ENCODE results near the gene PARVG. TPM values are rescaled to one million over a fixed set of nuclear protein-coding genes. Genes with fewer than 3 reads are reported as not detected.

Gene PARVG
- total and polyA plus RNA-seq, 2 of the 13 experiments (the other 11 are each of a cell fraction or from before 2014, with no cell fraction given) = not detected

DNA sequence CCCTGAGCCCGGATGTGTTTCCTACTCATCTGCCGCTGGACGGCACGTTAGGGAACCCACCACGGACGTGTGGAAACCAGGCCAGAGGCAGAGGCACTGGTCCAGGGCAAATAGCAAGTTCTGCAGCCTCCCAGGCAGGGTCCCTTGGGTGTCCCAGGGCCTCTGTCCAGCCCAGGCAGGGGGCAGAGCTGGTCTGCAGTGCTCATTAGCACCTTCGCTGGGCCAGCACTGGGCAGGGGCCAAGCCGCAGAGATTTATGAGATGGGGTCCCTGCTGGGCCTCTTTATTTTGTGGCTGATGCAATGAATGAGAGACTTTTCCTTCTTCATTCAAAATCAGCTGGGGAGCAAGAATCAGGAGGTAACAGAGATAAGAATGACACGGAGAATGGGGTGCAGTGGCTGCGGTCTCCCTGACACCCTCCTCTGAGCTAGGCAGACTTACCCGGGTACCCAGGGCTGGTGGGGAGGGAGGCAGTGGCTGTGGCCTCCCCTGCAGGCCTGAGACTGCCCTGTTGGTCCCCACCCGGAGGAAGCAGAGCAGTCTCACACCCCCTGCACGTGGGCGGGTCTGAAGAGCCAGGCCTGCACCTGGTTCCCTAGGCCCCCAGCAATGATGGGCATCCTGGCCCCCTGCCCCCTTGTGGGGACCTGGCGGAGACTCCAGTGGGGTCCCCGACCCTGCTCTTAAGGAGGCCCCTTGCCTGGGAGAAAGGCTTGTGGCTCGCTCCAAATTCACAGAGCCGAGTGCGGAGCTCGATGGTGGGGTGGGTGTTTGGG, 14.0 kb upstream of the PARVG start (continued):
- TF ChIP-seq, protein P1, sequence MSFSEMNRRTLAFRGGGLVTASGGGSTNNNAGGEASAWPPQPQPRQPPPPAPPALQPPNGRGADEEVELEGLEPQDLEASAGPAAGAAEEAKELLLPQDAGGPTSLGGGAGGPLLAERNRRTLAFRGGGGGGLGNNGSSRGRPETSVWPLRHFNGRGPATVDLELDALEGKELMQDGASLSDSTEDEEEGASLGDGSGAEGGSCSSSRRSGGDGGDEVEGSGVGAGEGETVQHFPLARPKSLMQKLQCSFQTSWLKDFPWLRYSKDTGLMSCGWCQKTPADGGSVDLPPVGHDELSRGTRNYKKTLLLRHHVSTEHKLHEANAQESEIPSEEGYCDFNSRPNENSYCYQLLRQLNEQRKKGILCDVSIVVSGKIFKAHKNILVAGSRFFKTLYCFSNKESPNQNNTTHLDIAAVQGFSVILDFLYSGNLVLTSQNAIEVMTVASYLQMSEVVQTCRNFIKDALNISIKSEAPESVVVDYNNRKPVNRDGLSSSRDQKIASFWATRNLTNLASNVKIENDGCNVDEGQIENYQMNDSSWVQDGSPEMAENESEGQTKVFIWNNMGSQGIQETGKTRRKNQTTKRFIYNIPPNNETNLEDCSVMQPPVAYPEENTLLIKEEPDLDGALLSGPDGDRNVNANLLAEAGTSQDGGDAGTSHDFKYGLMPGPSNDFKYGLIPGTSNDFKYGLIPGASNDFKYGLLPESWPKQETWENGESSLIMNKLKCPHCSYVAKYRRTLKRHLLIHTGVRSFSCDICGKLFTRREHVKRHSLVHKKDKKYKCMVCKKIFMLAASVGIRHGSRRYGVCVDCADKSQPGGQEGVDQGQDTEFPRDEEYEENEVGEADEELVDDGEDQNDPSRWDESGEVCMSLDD (CRISPR knock-in tag; IDR thresholded peaks at IDR 0.05; ENCODE audit: borderline replicate concordance) = no peak
- TF ChIP-seq ATM (IDR thresholded peaks at IDR 0.05; ENCODE audit: borderline replicate concordance) (no peak), LCORL (IDR thresholded peaks at IDR 0.05) (no peak), LCORL (CRISPR knock-in tag; IDR thresholded peaks at IDR 0.05) (no peak), IKZF1 (IDR thresholded peaks at IDR 0.05) (no peak)

DNA sequence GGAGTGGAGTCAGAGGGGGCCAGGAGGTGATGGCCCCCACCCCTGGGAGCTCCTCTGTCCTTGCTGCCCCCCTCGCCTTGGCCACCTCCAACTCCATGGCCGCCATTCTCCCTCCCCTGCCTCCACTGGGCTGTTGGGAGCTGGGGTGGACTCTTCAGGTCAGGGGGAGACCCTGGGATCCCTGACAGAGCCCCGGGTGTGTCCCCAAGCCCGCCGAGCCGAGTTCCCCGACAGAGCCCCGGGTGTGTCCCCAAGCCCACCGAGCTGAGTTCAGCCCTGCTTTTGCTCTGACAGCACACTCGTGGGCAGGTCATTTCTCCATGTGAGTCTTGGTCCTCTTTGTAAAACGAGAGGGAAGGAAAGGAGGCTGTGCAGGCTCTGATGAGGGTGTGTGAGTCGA, 13.2 kb upstream of the PARVG start:
- no peak for DNase-seq (ENCODE audit: low spot score)
- no TSS peak for BruUV-seq (replicated peaks)
- in situ Hi-C loops (cut with HindIII; ENCODE audit: extremely low pct_ligation_motif_present, low pct_unique_long_range_greater_than_20kb) = no loop called here
- Histone ChIP-seq H2AFZ (ENCODE audit: low read length) (no peak overlapping the region), H4K20me1 (ENCODE audit: insufficient read depth, low read length) (no peaks in the 10 kb centered on the region), H3K36me3 (replicated peaks in 1 of 2; ENCODE audit: control insufficient read depth in 1 of 2, insufficient read depth in 2 of 2, low read length in 2 of 2) (no peaks in the 10 kb centered on the region), H3K4me1 (ENCODE audit: insufficient read depth, low read length) (no peaks in the 10 kb centered on the region), H3K9me3 (ENCODE audit: low read length) (no peaks in the 10 kb centered on the region), H3K27me3 (ENCODE audit: control insufficient read depth in 1 of 2, insufficient read depth in 2 of 2, low read length in 2 of 2) (peaks cover 0 to 10% of the 10 kb centered on the region in 2 experiments; a peak in 1 of 5 replicates), H3K27ac (ENCODE audit: extremely low read length, insufficient read depth, low read length) (no peak overlapping the region), H3K4me3 (replicated peaks in 1 of 3; ENCODE audit: insufficient read depth in 1 of 3, low read depth in 2 of 3, low read length in 3 of 3) (no peak overlapping the region), H3K79me2 (ENCODE audit: insufficient read depth, low read length) (no peaks in the 10 kb centered on the region), H3K4me2 (ENCODE audit: low read depth, low read length) (no peak overlapping the region), H3K9ac (ENCODE audit: insufficient read depth, low read depth, low read length) (no peak overlapping the region)
- intact Hi-C loops (cut with micrococcal nuclease; ENCODE audit: unreplicated experiment) = no loop called here
- ATAC-seq = no peak
- POLR2A ChIA-PET = no interaction called here
- WGBS (ENCODE audit: low lambda C conversion rate) = 5% methylated on average over 10 of the region's 12 CpGs
- CTCF ChIA-PET (ENCODE audit: low intra/inter-chr PET ratio, low total read pairs) = no interaction called here
- no peak for FAIRE-seq
- TF ChIP-seq, protein P2, sequence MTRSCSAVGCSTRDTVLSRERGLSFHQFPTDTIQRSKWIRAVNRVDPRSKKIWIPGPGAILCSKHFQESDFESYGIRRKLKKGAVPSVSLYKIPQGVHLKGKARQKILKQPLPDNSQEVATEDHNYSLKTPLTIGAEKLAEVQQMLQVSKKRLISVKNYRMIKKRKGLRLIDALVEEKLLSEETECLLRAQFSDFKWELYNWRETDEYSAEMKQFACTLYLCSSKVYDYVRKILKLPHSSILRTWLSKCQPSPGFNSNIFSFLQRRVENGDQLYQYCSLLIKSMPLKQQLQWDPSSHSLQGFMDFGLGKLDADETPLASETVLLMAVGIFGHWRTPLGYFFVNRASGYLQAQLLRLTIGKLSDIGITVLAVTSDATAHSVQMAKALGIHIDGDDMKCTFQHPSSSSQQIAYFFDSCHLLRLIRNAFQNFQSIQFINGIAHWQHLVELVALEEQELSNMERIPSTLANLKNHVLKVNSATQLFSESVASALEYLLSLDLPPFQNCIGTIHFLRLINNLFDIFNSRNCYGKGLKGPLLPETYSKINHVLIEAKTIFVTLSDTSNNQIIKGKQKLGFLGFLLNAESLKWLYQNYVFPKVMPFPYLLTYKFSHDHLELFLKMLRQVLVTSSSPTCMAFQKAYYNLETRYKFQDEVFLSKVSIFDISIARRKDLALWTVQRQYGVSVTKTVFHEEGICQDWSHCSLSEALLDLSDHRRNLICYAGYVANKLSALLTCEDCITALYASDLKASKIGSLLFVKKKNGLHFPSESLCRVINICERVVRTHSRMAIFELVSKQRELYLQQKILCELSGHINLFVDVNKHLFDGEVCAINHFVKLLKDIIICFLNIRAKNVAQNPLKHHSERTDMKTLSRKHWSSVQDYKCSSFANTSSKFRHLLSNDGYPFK (CRISPR knock-in tag; IDR thresholded peaks at IDR 0.05; ENCODE audit: borderline replicate concordance) = no peak
- TF ChIP-seq NFRKB (IDR thresholded peaks at IDR 0.05) (no peak), ZNF768 (CRISPR knock-in tag; IDR thresholded peaks at IDR 0.05) (no peak), CEBPG (CRISPR knock-in tag; IDR thresholded peaks at IDR 0.05) (no peak)
